K562 (cell line): Measurements from ENCODE around the gene KIF6. TPM values are rescaled to one million over a fixed set of nuclear protein-coding genes. Genes with fewer than 3 reads are reported as not detected.

Experiments used
- ATAC-seq: fragments of 200-7000 bp; cut with Tn5 transposase; 3 replicates; pipeline ENCODE4 v1.9.1; 2020; ENCODE audit warnings: moderate library complexity
- BruUV-seq: library from RNA; stranded (reverse); fragments of 400-500 nt; replicated peaks from 2 replicates; lab custom pipeline; 2021; lab: Mats Ljungman, UMichigan
- CTCF ChIA-PET: fragments of 300-600 bp; formaldehyde crosslinking; extraction: SDS; loops from one replicate; lab custom pipeline; 2021; ENCODE audit warnings: low intra/inter-chr PET ratio; lab: Yijun Ruan, JAX
- POLR2A ChIA-PET: fragments of 300-600, 350-650 bp; sonication (Branson Sonifier 250); formaldehyde crosslinking; extraction: SDS; loops from one replicate; lab custom pipeline; 2021; ENCODE audit warnings: antibody characterized with exemption, inconsistent platforms; lab: Yijun Ruan, JAX
- DNase-seq, 4 experiments: peaks; one replicate each; pipeline versions ENCODE4 v3.0.0 to v3.0.0-alpha.2; 2011 to 2018; ENCODE audit warnings: low spot score in 3 of 4, mixed read lengths in 3 of 4; ENCODE audit errors: extremely low read depth in 1 of 4
- FAIRE-seq: peaks from 2 replicates; lab custom pipeline; 2011; peaks lifted over from hg19 to GRCh38; lab: Jason Lieb, UNC
- H2AFZ ChIP-seq: 2 replicates; pipeline ENCODE4 v1.6.0; 2011; ENCODE audit warnings: low read depth, low read length, control low read depth, inconsistent platforms
- H3K27ac ChIP-seq: fragments of 200-600 bp; 3 replicates; pipeline ENCODE4 v1.8.0; 2011; ENCODE audit warnings: low read depth, mild to moderate bottlenecking, control low read depth, inconsistent platforms, low read length, moderate library complexity, mixed read lengths; ENCODE audit errors: extremely low read depth
- H3K27me3 ChIP-seq, 2 experiments: fragments of 300-600 bp in 1 of 2; 2 replicates in 1 of 2; 3 replicates in 1 of 2; pipeline versions ENCODE4 v1.6.0 to v1.8.0; 2011; ENCODE audit warnings: inconsistent platforms in 2 of 2, low read length in 2 of 2, mild to moderate bottlenecking in 1 of 2, mixed read lengths in 1 of 2, moderate library complexity in 1 of 2; ENCODE audit not compliant: control insufficient read depth in 2 of 2, insufficient read depth in 2 of 2
- H3K36me3 ChIP-seq: fragments of 300-600 bp; 3 replicates; pipeline ENCODE4 v1.8.0; 2011; ENCODE audit warnings: mild to moderate bottlenecking, low read length, inconsistent platforms; ENCODE audit not compliant: control insufficient read depth, insufficient read depth
- H3K4me1 ChIP-seq, 2 experiments: fragments of 200-600 bp in 1 of 2; replicated peaks in 1 of 2; 2 replicates in 1 of 2; 3 replicates in 1 of 2; pipeline versions ENCODE4 v1.5.1 to v1.8.0; 2011; ENCODE audit warnings: inconsistent platforms in 2 of 2, low read length in 2 of 2, mild to moderate bottlenecking in 1 of 2, mixed read lengths in 1 of 2, moderate library complexity in 1 of 2; ENCODE audit not compliant: control insufficient read depth in 2 of 2, insufficient read depth in 2 of 2
- H3K4me2 ChIP-seq: 2 replicates; pipeline ENCODE4 v1.6.1; 2011; ENCODE audit warnings: low read length, control low read depth, inconsistent platforms, mixed read lengths; ENCODE audit not compliant: insufficient read depth
- H3K4me3 ChIP-seq: fragments of 200-600 bp; sonication (generic), shearing (Covaris generic); 2 replicates; pipeline ENCODE4 v1.5.1; 2016; ENCODE audit warnings: control low read depth, inconsistent platforms
- H3K79me2 ChIP-seq: fragments of 200-600 bp; 3 replicates; pipeline ENCODE4 v1.8.0; 2011; ENCODE audit warnings: low read length, inconsistent platforms; ENCODE audit not compliant: control insufficient read depth, insufficient read depth
- H3K9ac ChIP-seq, 2 experiments: 2 replicates each; pipeline versions ENCODE4 v1.6.0 to v1.6.1; 2011; ENCODE audit warnings: low read depth in 2 of 2, low read length in 2 of 2, control low read depth in 1 of 2, inconsistent platforms in 1 of 2, mild to moderate bottlenecking in 1 of 2, mixed read lengths in 1 of 2; ENCODE audit not compliant: insufficient read depth in 1 of 2
- H3K9me1 ChIP-seq: one replicate; pipeline ENCODE4 v1.6.0; 2011; ENCODE audit warnings: inconsistent platforms, mild to moderate bottlenecking, low read length, moderate library complexity; ENCODE audit not compliant: control insufficient read depth, insufficient read depth
- H3K9me3 ChIP-seq: replicated peaks from 2 replicates; pipeline ENCODE4 v1.5.1; 2011; ENCODE audit warnings: low read depth, low read length, inconsistent platforms; ENCODE audit not compliant: control insufficient read depth, insufficient read depth
- H4K20me1 ChIP-seq: replicated peaks from 2 replicates; pipeline ENCODE4 v1.6.1; 2011; ENCODE audit warnings: low read length, inconsistent platforms, mixed read lengths; ENCODE audit not compliant: control insufficient read depth, insufficient read depth
- BRD4 ChIP-seq: fragments of 200-600 bp; sonication (generic); IDR thresholded peaks from 2 replicates; pipeline ENCODE4 v1.6.1; 2017; ENCODE audit warnings: inconsistent platforms
- EP300 ChIP-seq: IDR thresholded peaks from 2 replicates; pipeline ENCODE4 v1.6.1; 2012; ENCODE audit warnings: low read length, improper control_type of control experiment
- FOSL1 ChIP-seq: fragments of 200-800 bp; sonication (Bioruptor generic); conservative IDR thresholded peaks from 2 replicates; pipeline ENCODE4 v1.6.1; 2016; ENCODE audit warnings: missing genetic modification characterization, missing compliant biosample characterization
- FOXJ3 ChIP-seq: sonication (generic); formaldehyde crosslinking; IDR thresholded peaks from 2 replicates; pipeline ENCODE4 v1.4.0; 2020; ENCODE audit warnings: mild to moderate bottlenecking, missing genetic modification reagents
- HDAC2 ChIP-seq: fragments of 450-650 bp; IDR thresholded peaks from 2 replicates; pipeline ENCODE4 v1.6.1; 2016; ENCODE audit warnings: mild to moderate bottlenecking
- HNRNPUL1 ChIP-seq: fragments of 200-400 bp; formaldehyde crosslinking; IDR thresholded peaks from 2 replicates; pipeline ENCODE4 v1.6.1; 2017; ENCODE audit warnings: low read length
- TCF3 ChIP-seq: sonication (generic); formaldehyde crosslinking; IDR thresholded peaks from 2 replicates; pipeline ENCODE4 v1.4.0; 2020; ENCODE audit warnings: mild to moderate bottlenecking, missing genetic modification reagents
- WGBS: fragments of 100-300 bp; shearing (Covaris generic); methylation state at CpG from one replicate; pipeline ENCODE4 v1.1.6; 2016; ENCODE audit warnings: low coverage, mixed read lengths; ENCODE audit not compliant: insufficient coverage; ENCODE audit errors: missing lambda C conversion rate; 5-methylcytosine and 5-hydroxymethylcytosine counted together
- in situ Hi-C: fragments of 300-500 bp; cut with MboI; formaldehyde crosslinking; loops from 4 replicates; pipeline ENCODE4 v1.15.0; 2018; ENCODE audit warnings: inconsistent platforms, mixed read lengths
- intact Hi-C: fragments of 100-400 bp; cut with micrococcal nuclease; formaldehyde crosslinking; loops from 2 replicates; pipeline ENCODE4 v1.14.2; 2022
- polyA plus RNA-seq, 8 experiments: library from polyadenylated mRNA; depleted of rRNA in 4 of 8; stranded (reverse) in 5 of 8; unstranded in 3 of 8; fragments of >200 nt; fragmentation: Nextera tagmentation in 2 of 8; fragmentation: Illumina TruSeq in 1 of 8; extraction: Ambion mirVana in 2 of 8; extraction: Trizol in 1 of 8; gene quantifications; 2 replicates each; pipeline versions ENCODE4 v1.2.1 to v1.2.3, GENCODE V29; 2011 to 2014; ENCODE audit warnings: inconsistent platforms in 1 of 8, missing spikeins in 1 of 8
- total RNA-seq, 7 experiments: library from RNA; depleted of rRNA in 6 of 7; stranded (reverse); fragments of >200 nt in 6 of 7; fragmentation: Illumina TruSeq in 2 of 7; extraction: Trizol in 2 of 7; gene quantifications; 2 replicates each; pipeline versions ENCODE4 v1.2.1 to v1.2.3, GENCODE V29; 2011 to 2021; ENCODE audit warnings: low replicate concordance in 1 of 7
- TF ChIP-seq, protein P1 (sequence below): fragments of 200-400 bp; formaldehyde crosslinking; IDR thresholded peaks from 2 replicates; pipeline ENCODE4 v1.6.1; 2017; ENCODE audit warnings: mild to moderate bottlenecking, low read depth, low read length, moderate library complexity

The KIF6 gene
- total and polyA plus RNA-seq, 9 of the 15 experiments (the other 6 are each of a cell fraction or from before 2014, with no cell fraction given): not detected

DNA sequence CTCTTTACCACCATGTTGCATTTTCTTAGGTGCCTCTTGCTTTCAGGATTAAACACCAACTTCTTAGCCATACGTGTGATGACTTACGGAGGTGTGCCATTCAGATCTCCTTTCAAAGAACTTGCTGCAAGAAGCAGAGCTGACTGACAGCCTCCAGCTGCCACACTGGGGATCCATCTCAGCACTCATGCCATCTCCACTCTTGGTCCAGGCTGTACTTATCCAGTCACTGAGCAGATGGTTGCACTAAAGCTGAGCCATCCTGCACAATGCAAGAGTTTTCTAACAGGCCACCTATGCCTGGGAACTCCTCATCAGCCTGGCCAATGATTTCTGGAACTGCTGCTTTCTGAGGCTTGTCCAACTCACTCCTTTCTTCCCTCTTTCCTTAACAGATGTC, 31.4 kb upstream of the KIF6 start:
- Histone ChIP-seq H3K9me3 (no peaks in the 10 kb centered on the region), H3K9me1 (no peaks in the 10 kb centered on the region), H3K79me2 (no peaks in the 10 kb centered on the region), H3K4me3 (no peak overlapping the region), H3K4me2 (no peak overlapping the region), H3K36me3 (no peaks in the 10 kb centered on the region), H4K20me1 (no peaks in the 10 kb centered on the region), H2AFZ (no peak overlapping the region), H3K9ac (no peak overlapping the region), H3K27ac (no peak overlapping the region), H3K4me1 (no peaks in the 10 kb centered on the region), H3K27me3 (no peaks in the 10 kb centered on the region; a peak in 1 of 5 replicates)
- WGBS: 0% methylated on average over 2 of the region's 2 CpGs
- CTCF ChIA-PET: no interaction called here
- intact Hi-C loops (no loop called here), in situ Hi-C loops (no loop called here)
- DNase-seq (no peak), FAIRE-seq (no peak), ATAC-seq (no peak)
- no TSS peak for BruUV-seq
- TF ChIP-seq BRD4 (no peak), HNRNPUL1 (no peak), HDAC2 (no peak), TCF3 (CRISPR knock-in tag) (no peak), EP300 (no peak), FOSL1 (tag) (no peak), FOXJ3 (CRISPR knock-in tag) (no peak)
- TF ChIP-seq, protein P1, sequence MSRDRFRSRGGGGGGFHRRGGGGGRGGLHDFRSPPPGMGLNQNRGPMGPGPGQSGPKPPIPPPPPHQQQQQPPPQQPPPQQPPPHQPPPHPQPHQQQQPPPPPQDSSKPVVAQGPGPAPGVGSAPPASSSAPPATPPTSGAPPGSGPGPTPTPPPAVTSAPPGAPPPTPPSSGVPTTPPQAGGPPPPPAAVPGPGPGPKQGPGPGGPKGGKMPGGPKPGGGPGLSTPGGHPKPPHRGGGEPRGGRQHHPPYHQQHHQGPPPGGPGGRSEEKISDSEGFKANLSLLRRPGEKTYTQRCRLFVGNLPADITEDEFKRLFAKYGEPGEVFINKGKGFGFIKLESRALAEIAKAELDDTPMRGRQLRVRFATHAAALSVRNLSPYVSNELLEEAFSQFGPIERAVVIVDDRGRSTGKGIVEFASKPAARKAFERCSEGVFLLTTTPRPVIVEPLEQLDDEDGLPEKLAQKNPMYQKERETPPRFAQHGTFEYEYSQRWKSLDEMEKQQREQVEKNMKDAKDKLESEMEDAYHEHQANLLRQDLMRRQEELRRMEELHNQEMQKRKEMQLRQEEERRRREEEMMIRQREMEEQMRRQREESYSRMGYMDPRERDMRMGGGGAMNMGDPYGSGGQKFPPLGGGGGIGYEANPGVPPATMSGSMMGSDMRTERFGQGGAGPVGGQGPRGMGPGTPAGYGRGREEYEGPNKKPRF: no peak
- POLR2A ChIA-PET: no interaction called here
